ENCODE results near the gene NDST4.

Gene NDST4

GRCh38 chr4:114890773-114891172 is 222.6 kb downstream of the NDST4 start:
- Histone ChIP-seq H3K27me3 (ENCODE audit: insufficient read depth, poor library complexity, severe bottlenecking) (no peaks in the 10 kb centered on the region), H3K27ac (replicated peaks) (no peak overlapping the region), H3K4me3 (replicated peaks; ENCODE audit: insufficient read depth, low read length) (no peak overlapping the region)
- TF ChIP-seq CTCF (IDR thresholded peaks at IDR 0.05; ENCODE audit: insufficient read depth, low read length) (no peak), GABPA (IDR thresholded peaks at IDR 0.05; ENCODE audit: low read depth) (no peak), REST (IDR thresholded peaks at IDR 0.05; ENCODE audit: insufficient replicate concordance, low read depth) (no peak), POLR2AphosphoS5 (IDR thresholded peaks at IDR 0.05; ENCODE audit: low read depth) (no peak), SPI1 (IDR thresholded peaks at IDR 0.05; ENCODE audit: borderline replicate concordance, low read depth) (no peak)
- peak in 1 of 2 experiments; percentile 42 for DNase-seq (ENCODE audit: low read depth in 1 of 2, low spot score in 1 of 2)

- no peak for TF ChIP-seq CTCF (IDR thresholded peaks at IDR 0.05; ENCODE audit: insufficient read depth, low read length)
- TF ChIP-seq POLR2AphosphoS5 (IDR thresholded peaks at IDR 0.05; ENCODE audit: low read depth), result no peak
- no peak for TF ChIP-seq GABPA (IDR thresholded peaks at IDR 0.05; ENCODE audit: low read depth)
- no peak for TF ChIP-seq SPI1 (IDR thresholded peaks at IDR 0.05; ENCODE audit: borderline replicate concordance, low read depth)
- no peak for TF ChIP-seq REST (IDR thresholded peaks at IDR 0.05; ENCODE audit: insufficient replicate concordance, low read depth)
- no peak overlapping the region for H3K27ac ChIP-seq (replicated peaks)
- H3K27me3 ChIP-seq (ENCODE audit: insufficient read depth, poor library complexity, severe bottlenecking), result no peaks in the 10 kb centered on the region
- no peak overlapping the region for H3K4me3 ChIP-seq (replicated peaks; ENCODE audit: insufficient read depth, low read length)
- DNase-seq (ENCODE audit: low read depth in 1 of 2, low spot score in 1 of 2), result no peak
Observed at GRCh38 chr4:114886761-114887160, 226.7 kb downstream of the NDST4 start.

GRCh38 chr4:114883641-114884040 is 229.8 kb downstream of the NDST4 start:
- H3K27ac ChIP-seq (replicated peaks), result no peak overlapping the region
- DNase-seq (ENCODE audit: low read depth in 1 of 2, low spot score in 1 of 2), result no peak
- no peak overlapping the region for H3K4me3 ChIP-seq (replicated peaks; ENCODE audit: insufficient read depth, low read length)
- H3K27me3 ChIP-seq (ENCODE audit: insufficient read depth, poor library complexity, severe bottlenecking), result no peaks in the 10 kb centered on the region
- TF ChIP-seq POLR2AphosphoS5 (IDR thresholded peaks at IDR 0.05; ENCODE audit: low read depth), result no peak
- no peak for TF ChIP-seq CTCF (IDR thresholded peaks at IDR 0.05; ENCODE audit: insufficient read depth, low read length)
- TF ChIP-seq REST (IDR thresholded peaks at IDR 0.05; ENCODE audit: insufficient replicate concordance, low read depth), result no peak
- TF ChIP-seq GABPA (IDR thresholded peaks at IDR 0.05; ENCODE audit: low read depth), result no peak
- TF ChIP-seq SPI1 (IDR thresholded peaks at IDR 0.05; ENCODE audit: borderline replicate concordance, low read depth), result no peak
